Mesendoderm (in vitro differentiated cells): ENCODE data around the gene GGACT.
A peak's percentile ranks its signal among the peaks of the same experiment; 100 is the strongest.

Experiments
- DNase-seq: peaks from one replicate; pipeline ENCODE4 v3.0.0; 2013
- H2AK5ac ChIP-seq: 2 replicates; pipeline ENCODE4 v1.6.1; 2013; ENCODE audit warnings: low read length, inconsistent platforms
- H2BK120ac ChIP-seq: 2 replicates; pipeline ENCODE4 v1.6.1; 2013; ENCODE audit warnings: low read depth, mild to moderate bottlenecking, low read length, moderate library complexity, mixed read lengths
- H2BK15ac ChIP-seq: replicated peaks from 2 replicates; pipeline ENCODE4 v1.6.1; 2013; ENCODE audit warnings: low read depth, mild to moderate bottlenecking, moderate library complexity
- H2BK5ac ChIP-seq: 2 replicates; pipeline ENCODE4 v1.6.1; 2013; ENCODE audit warnings: low read length, inconsistent platforms
- H3K18ac ChIP-seq: 2 replicates; pipeline ENCODE4 v1.6.1; 2013; ENCODE audit warnings: mild to moderate bottlenecking, low read length, mixed read lengths
- H3K23ac ChIP-seq: one replicate; pipeline ENCODE4 v1.6.1; 2013; ENCODE audit warnings: low read length
- H3K27ac ChIP-seq: 2 replicates; pipeline ENCODE4 v1.5.1; 2013; ENCODE audit warnings: low read depth, mild to moderate bottlenecking, inconsistent platforms, low read length, moderate library complexity
- H3K27me3 ChIP-seq: 2 replicates; pipeline ENCODE4 v1.6.1; 2013; ENCODE audit warnings: low read length, control low read depth, mild to moderate bottlenecking, inconsistent platforms; ENCODE audit not compliant: insufficient read depth, poor library complexity
- H3K36me3 ChIP-seq: 2 replicates; pipeline ENCODE4 v1.6.1; 2013; ENCODE audit warnings: low read length, inconsistent platforms; ENCODE audit not compliant: control insufficient read depth, insufficient read depth
- H3K4ac ChIP-seq: one replicate; pipeline ENCODE4 v1.6.1; 2013; ENCODE audit warnings: low read depth, mild to moderate bottlenecking, low read length, moderate library complexity
- H3K4me1 ChIP-seq: 2 replicates; pipeline ENCODE4 v1.6.1; 2013; ENCODE audit warnings: low read depth, low read length, inconsistent platforms; ENCODE audit not compliant: control insufficient read depth
- H3K4me2 ChIP-seq: 2 replicates; pipeline ENCODE4 v1.6.1; 2013; ENCODE audit warnings: low read length
- H3K4me3 ChIP-seq: 2 replicates; pipeline ENCODE4 v1.5.1; 2013; ENCODE audit warnings: mild to moderate bottlenecking, low read length
- H3K56ac ChIP-seq: one replicate; pipeline ENCODE4 v1.6.1; 2013; ENCODE audit warnings: low read length
- H3K79me1 ChIP-seq: 2 replicates; pipeline ENCODE4 v1.6.1; 2013; ENCODE audit warnings: low read length, inconsistent platforms
- H3K79me2 ChIP-seq: 2 replicates; pipeline ENCODE4 v1.6.1; 2013; ENCODE audit warnings: mild to moderate bottlenecking, low read length; ENCODE audit not compliant: control insufficient read depth, insufficient read depth
- H3K9ac ChIP-seq: 2 replicates; pipeline ENCODE4 v1.6.1; 2013; ENCODE audit warnings: low read length, inconsistent platforms
- H4K5ac ChIP-seq: one replicate; pipeline ENCODE4 v1.6.1; 2013; ENCODE audit warnings: low read length
- H4K8ac ChIP-seq: one replicate; pipeline ENCODE4 v1.6.1; 2013; ENCODE audit warnings: low read depth, mild to moderate bottlenecking, control low read depth, low read length, moderate library complexity
- WGBS: extraction: QIAGEN DNeasy Blood & Tissue Kit; methylation state at CpG from one replicate; pipeline ENCODE4 v1.1.7; 2013; ENCODE audit warnings: low lambda C conversion rate, missing lambda C conversion rate; ENCODE audit not compliant: insufficient coverage; ENCODE audit errors: extremely low coverage; 5-methylcytosine and 5-hydroxymethylcytosine counted together

GGACT gene

DNA sequence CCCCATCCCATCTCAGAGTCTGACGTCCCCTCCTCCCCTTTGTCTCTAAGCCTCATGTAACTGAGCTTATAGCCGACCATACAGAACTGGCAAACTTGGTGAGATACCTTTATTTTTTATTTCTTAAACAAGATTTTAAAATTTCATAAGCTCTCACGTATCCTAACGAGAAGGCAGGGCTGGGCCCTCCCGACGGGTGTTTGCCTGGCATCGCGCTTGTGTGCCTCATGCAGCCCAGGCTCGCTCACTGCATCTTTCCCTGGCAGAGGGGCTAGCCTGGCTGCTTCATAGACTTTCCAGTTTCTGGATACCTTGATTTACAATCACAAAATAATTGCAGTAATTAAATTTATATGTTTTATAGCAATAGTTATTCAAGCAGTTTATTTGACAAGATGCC, 69.0 kb downstream of the GGACT start:
- DNase-seq, result no peak
- no peak overlapping the region for H3K18ac ChIP-seq
- no peaks in the 10 kb centered on the region for H3K27me3 ChIP-seq
- H2BK5ac ChIP-seq, result no peak overlapping the region
- no peak overlapping the region for H4K5ac ChIP-seq
- no peak overlapping the region for H2BK120ac ChIP-seq
- H3K4me1 ChIP-seq, result peaks cover 2% of the 10 kb centered on the region
- H3K4ac ChIP-seq, result no peak overlapping the region
- H3K4me2 ChIP-seq, result no peak overlapping the region
- no peak overlapping the region for H4K8ac ChIP-seq
- H3K9ac ChIP-seq, result no peak overlapping the region
- no peak overlapping the region for H3K4me3 ChIP-seq
- H2AK5ac ChIP-seq, result no peak overlapping the region
- H3K79me2 ChIP-seq, result no peaks in the 10 kb centered on the region
- no peak overlapping the region for H3K27ac ChIP-seq
- no peak overlapping the region for H3K56ac ChIP-seq
- H2BK15ac ChIP-seq, result no peak overlapping the region
- no peaks in the 10 kb centered on the region for H3K79me1 ChIP-seq
- H3K23ac ChIP-seq, result no peak overlapping the region
- no peaks in the 10 kb centered on the region for H3K36me3 ChIP-seq
- no CpG with 5 or more reads among the region's 9 CpGs for WGBS

DNA sequence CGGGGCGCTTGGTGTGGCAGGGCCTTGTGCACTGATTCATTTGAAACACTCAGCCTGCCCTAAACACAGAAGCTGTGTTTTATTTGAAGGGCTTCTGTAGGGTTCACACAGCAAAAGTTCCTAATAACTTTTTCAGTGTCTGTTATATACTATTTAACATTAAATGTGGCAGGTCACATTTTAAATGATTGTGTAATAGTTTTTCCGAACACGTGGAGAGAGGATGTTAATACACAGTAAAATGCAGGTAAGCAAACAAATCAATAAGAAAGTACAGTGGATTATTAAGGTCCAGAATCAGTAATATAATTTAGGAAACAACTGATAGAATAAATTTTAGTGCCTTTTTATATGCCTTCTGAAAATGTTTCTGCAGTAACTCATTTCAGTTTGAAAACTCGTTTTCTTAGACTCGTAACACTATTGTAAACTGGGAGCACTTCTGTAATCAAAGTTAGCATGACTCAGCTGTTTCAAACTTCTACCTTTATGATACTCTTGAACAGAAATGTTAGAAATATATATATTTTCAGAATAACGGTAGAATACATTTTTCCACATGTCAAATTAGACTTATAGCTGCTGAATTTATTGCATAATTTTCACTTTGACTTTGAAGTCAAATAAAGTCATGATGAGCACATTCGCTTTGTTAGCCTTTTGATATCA, 70.1 kb downstream of the GGACT start:
- Histone ChIP-seq H2BK15ac (no peak overlapping the region), H3K27ac (no peak overlapping the region), H2BK120ac (no peak overlapping the region), H3K4ac (no peak overlapping the region), H3K79me2 (no peaks in the 10 kb centered on the region), H3K4me2 (no peak overlapping the region), H2BK5ac (no peak overlapping the region), H3K23ac (no peak overlapping the region), H3K4me3 (no peak overlapping the region), H3K4me1 (peaks cover 2% of the 10 kb centered on the region), H2AK5ac (no peak overlapping the region), H4K5ac (no peak overlapping the region), H3K79me1 (no peaks in the 10 kb centered on the region), H3K18ac (no peak overlapping the region), H3K27me3 (no peaks in the 10 kb centered on the region), H3K56ac (no peak overlapping the region), H3K36me3 (no peaks in the 10 kb centered on the region), H3K9ac (no peak overlapping the region), H4K8ac (no peak overlapping the region)
- no peak for DNase-seq
- WGBS, result no CpG with 5 or more reads among the region's 8 CpGs

DNA sequence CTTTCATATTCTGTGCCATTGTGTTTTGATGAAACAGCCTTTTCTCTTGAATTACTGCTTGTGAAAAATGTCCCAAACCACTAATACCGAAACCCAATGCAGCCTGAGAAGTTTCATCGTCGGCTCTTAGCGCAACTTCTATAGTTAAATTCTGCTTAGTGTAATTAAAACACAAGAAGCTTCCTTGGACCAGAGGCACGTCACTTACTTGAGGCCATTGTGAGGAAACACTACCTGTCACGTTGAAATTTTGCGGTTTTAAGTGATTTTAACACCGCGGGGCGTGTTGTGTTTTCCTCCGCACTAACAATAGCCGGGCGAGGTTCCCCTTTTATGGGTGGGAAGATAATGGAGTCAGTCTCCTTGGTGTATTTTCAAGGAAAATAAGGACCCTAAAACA, 70.9 kb downstream of the GGACT start:
- no peak for DNase-seq
- Histone ChIP-seq H3K79me1 (no peaks in the 10 kb centered on the region), H3K27me3 (no peaks in the 10 kb centered on the region), H4K8ac (no peak overlapping the region), H3K79me2 (no peaks in the 10 kb centered on the region), H3K56ac (no peak overlapping the region), H4K5ac (no peak overlapping the region), H3K4me1 (peaks cover 2% of the 10 kb centered on the region), H2BK120ac (no peak overlapping the region), H3K4me3 (no peak overlapping the region), H3K23ac (no peak overlapping the region), H2BK5ac (no peak overlapping the region), H3K9ac (no peak overlapping the region), H2AK5ac (no peak overlapping the region), H3K18ac (no peak overlapping the region), H2BK15ac (no peak overlapping the region), H3K4ac (no peak overlapping the region), H3K36me3 (no peaks in the 10 kb centered on the region), H3K4me2 (no peak overlapping the region), H3K27ac (no peak overlapping the region)
- WGBS, result no CpG with 5 or more reads among the region's 13 CpGs

DNA sequence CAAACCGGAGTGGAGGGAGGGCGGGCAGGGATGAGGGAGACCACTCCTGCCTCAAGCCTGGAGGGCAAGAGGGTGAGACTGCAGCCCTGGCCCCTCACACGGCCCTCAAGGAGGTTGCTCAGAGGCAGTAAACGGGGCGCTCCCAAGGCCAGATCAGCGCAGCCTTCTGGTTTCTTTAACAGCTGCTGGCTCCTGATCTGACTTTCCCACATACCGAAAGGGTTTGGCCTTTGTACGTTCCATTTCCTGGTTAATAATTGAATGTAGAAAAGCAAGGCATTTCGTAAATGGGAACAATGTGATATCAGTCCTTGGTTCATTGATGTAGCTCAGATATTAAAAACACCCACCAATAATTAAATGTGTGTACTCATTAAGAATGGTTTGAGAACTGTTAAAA, 71.5 kb downstream of the GGACT start:
- Histone ChIP-seq H3K4ac (no peak overlapping the region), H3K4me2 (no peak overlapping the region), H3K36me3 (no peaks in the 10 kb centered on the region), H3K56ac (no peak overlapping the region), H4K8ac (no peak overlapping the region), H3K4me1 (no peaks in the 10 kb centered on the region), H3K27me3 (no peaks in the 10 kb centered on the region), H4K5ac (no peak overlapping the region), H2AK5ac (no peak overlapping the region), H3K4me3 (no peak overlapping the region), H3K9ac (no peak overlapping the region), H3K27ac (no peak overlapping the region), H3K79me1 (no peaks in the 10 kb centered on the region), H3K79me2 (no peaks in the 10 kb centered on the region), H3K18ac (no peak overlapping the region), H2BK5ac (no peak overlapping the region), H3K23ac (no peak overlapping the region), H2BK120ac (no peak overlapping the region), H2BK15ac (no peak overlapping the region)
- no peak for DNase-seq
- WGBS, result no CpG with 5 or more reads among the region's 9 CpGs

DNA sequence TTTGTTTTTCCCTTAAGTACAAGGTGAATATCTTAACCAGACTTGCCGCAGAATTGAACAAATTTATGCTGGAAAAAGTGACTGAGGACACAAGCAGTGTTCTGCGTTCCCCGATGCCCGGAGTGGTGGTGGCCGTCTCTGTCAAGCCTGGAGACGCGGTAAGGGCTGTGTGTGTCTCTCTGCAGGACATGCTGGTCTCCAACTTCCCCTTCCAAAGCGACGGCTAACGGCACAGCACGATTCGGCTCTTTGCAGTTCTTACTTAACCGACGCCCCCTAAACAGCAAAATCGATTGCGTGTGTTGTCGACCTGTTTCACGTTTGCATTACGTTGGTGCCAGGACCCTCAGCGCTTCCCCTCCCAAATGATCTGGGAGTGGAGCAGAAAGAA, 73.2 kb downstream of the GGACT start:
- H2BK120ac ChIP-seq, result no peak overlapping the region
- no peak overlapping the region for H3K23ac ChIP-seq
- no peak overlapping the region for H4K8ac ChIP-seq
- no peaks in the 10 kb centered on the region for H3K79me1 ChIP-seq
- no peak overlapping the region for H3K4me3 ChIP-seq
- H3K18ac ChIP-seq, result no peak overlapping the region
- DNase-seq, result no peak
- peaks cover 4% of the 10 kb centered on the region for H3K4me1 ChIP-seq
- H3K79me2 ChIP-seq, result no peaks in the 10 kb centered on the region
- no peak overlapping the region for H2BK15ac ChIP-seq
- no peak overlapping the region for H4K5ac ChIP-seq
- H3K4ac ChIP-seq, result no peak overlapping the region
- no peak overlapping the region for H2AK5ac ChIP-seq
- H3K27me3 ChIP-seq, result peaks cover 2% of the 10 kb centered on the region
- H3K36me3 ChIP-seq, result no peaks in the 10 kb centered on the region
- no CpG with 5 or more reads among the region's 20 CpGs for WGBS
- no peak overlapping the region for H3K27ac ChIP-seq
- H3K56ac ChIP-seq, result no peak overlapping the region
- no peak overlapping the region for H2BK5ac ChIP-seq
- H3K9ac ChIP-seq, result no peak overlapping the region
- H3K4me2 ChIP-seq, result no peak overlapping the region

DNA sequence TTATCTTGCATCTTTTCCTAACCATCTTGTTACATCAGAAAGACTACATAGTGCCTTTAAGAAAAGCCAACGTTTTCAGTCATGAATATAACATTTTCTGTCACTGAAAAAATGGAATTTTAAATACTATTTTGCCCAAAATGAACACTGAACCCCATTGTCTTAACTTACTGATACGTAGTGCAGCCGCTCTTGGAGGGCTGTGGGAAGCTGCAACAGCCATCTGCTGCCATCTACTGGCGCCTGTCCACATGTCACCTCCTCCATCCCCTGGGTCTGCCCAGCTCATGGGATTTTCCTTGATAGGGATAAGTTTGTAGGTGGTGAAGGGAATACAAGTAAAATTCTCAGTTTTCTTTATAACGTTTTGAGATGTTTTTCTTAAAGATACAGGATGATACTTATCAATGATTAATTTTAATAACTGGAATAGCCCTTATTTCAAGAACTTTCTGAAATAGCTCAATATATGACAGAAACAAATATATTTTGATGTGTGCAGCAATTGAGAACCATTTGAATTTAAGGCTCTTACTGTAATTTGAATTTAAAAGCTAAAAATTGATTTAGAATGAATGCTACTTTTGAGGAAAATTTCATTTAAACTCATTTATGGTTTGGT, 73.7 kb downstream of the GGACT start:
- no CpG with 5 or more reads among the region's 5 CpGs for WGBS
- Histone ChIP-seq H4K5ac (no peak overlapping the region), H3K4me1 (peaks cover 4% of the 10 kb centered on the region), H3K56ac (no peak overlapping the region), H4K8ac (no peak overlapping the region), H3K27me3 (peaks cover 2% of the 10 kb centered on the region), H2BK15ac (no peak overlapping the region), H3K23ac (no peak overlapping the region), H3K79me2 (no peaks in the 10 kb centered on the region), H3K9ac (no peak overlapping the region), H2BK5ac (no peak overlapping the region), H2AK5ac (no peak overlapping the region), H2BK120ac (no peak overlapping the region), H3K79me1 (no peaks in the 10 kb centered on the region), H3K27ac (no peak overlapping the region), H3K36me3 (no peaks in the 10 kb centered on the region), H3K4ac (no peak overlapping the region), H3K4me2 (no peak overlapping the region), H3K18ac (no peak overlapping the region), H3K4me3 (no peak overlapping the region)
- peak; percentile 76 for DNase-seq
